Neural cell (in vitro differentiated cells): Measurements from ENCODE around the gene TULP4. TPM values are rescaled to one million over a fixed set of nuclear protein-coding genes. Genes with fewer than 3 reads are reported as not detected.

Experiments
- H2AFZ ChIP-seq: fragments of 200-600, 300-800 bp; sonication (generic), shearing (Covaris generic); 2 replicates; pipeline ENCODE4 v1.6.0; 2014; ENCODE audit warnings: low read depth, mild to moderate bottlenecking, antibody characterized with exemption, low read length, moderate library complexity
- H3F3A ChIP-seq: fragments of 200-600 bp; shearing (Covaris generic); 2 replicates; pipeline ENCODE4 v1.6.1; 2016; ENCODE audit warnings: mild to moderate bottlenecking, moderate library complexity, mixed read lengths, antibody characterized with exemption, low read length; ENCODE audit not compliant: insufficient read depth, poor library complexity, severe bottlenecking
- H3K27ac ChIP-seq: fragments of 200-600, 300-800 bp; sonication (generic), shearing (Covaris generic); 2 replicates; pipeline ENCODE4 v1.5.1; 2014; ENCODE audit warnings: mild to moderate bottlenecking, low read length, moderate library complexity
- H3K27me3 ChIP-seq: fragments of 300-800, 200-600 bp; sonication (generic), shearing (Covaris generic); 2 replicates; pipeline ENCODE4 v1.6.0; 2014; ENCODE audit warnings: mild to moderate bottlenecking, low read depth, low read length, moderate library complexity; ENCODE audit not compliant: insufficient read depth
- H3K36me3 ChIP-seq: fragments of 300-800, 200-600 bp; sonication (generic), shearing (Covaris generic); 2 replicates; pipeline ENCODE4 v1.5.1; 2014; ENCODE audit warnings: mild to moderate bottlenecking, antibody characterized with exemption, low read length, moderate library complexity; ENCODE audit not compliant: insufficient read depth
- H3K4me2 ChIP-seq: fragments of 300-800, 200-600 bp; sonication (generic), shearing (Covaris generic); 2 replicates; pipeline ENCODE4 v1.6.0; 2014; ENCODE audit warnings: mild to moderate bottlenecking, low read length
- H3K4me3 ChIP-seq: fragments of 300-800, 200-600 bp; sonication (generic), shearing (Covaris generic); 2 replicates; pipeline ENCODE4 v1.5.1; 2014; ENCODE audit warnings: mild to moderate bottlenecking, low read length, moderate library complexity
- H3K79me2 ChIP-seq: fragments of 200-600 bp; shearing (Covaris generic); replicated peaks from 2 replicates; pipeline ENCODE4 v1.6.0; 2014; ENCODE audit warnings: mild to moderate bottlenecking, low read length, moderate library complexity; ENCODE audit not compliant: insufficient read depth
- H3K9ac ChIP-seq: fragments of 300-800, 200-600 bp; sonication (generic), shearing (Covaris generic); 2 replicates; pipeline ENCODE4 v1.6.1; 2016; ENCODE audit warnings: mild to moderate bottlenecking, low read length, mixed read lengths
- H3K9me2 ChIP-seq: fragments of 200-600 bp; shearing (Covaris generic); 2 replicates; pipeline ENCODE4 v1.6.1; 2016; ENCODE audit warnings: mild to moderate bottlenecking, low read length, mixed read lengths; ENCODE audit not compliant: insufficient read depth
- H3K9me3 ChIP-seq: fragments of 200-600, 300-800 bp; sonication (generic), shearing (Covaris generic); 2 replicates; pipeline ENCODE4 v1.6.1; 2016; ENCODE audit warnings: mild to moderate bottlenecking, mixed run types, low read length, moderate library complexity, mixed read lengths
- H4K20me1 ChIP-seq: fragments of 200-600 bp; shearing (Covaris generic); 2 replicates; pipeline ENCODE4 v1.6.1; 2016; ENCODE audit warnings: mild to moderate bottlenecking, mixed run types; ENCODE audit not compliant: insufficient read depth
- EP300 ChIP-seq: fragments of 450-650 bp; conservative IDR thresholded peaks from 2 replicates; pipeline ENCODE4 v1.6.1; 2014; ENCODE audit warnings: antibody characterized with exemption, mild to moderate bottlenecking, moderate library complexity; ENCODE audit not compliant: poor library complexity, severe bottlenecking
- EZH2 ChIP-seq: fragments of 200-600, 300-800 bp; shearing (Covaris generic), sonication (generic); IDR thresholded peaks from 2 replicates; pipeline ENCODE4 v1.6.1; 2014; ENCODE audit warnings: antibody characterized with exemption, low read length, borderline replicate concordance, mild to moderate bottlenecking; ENCODE audit not compliant: insufficient read depth, poor library complexity, severe bottlenecking
- MXI1 ChIP-seq: fragments of 450-650 bp; conservative IDR thresholded peaks from 2 replicates; pipeline ENCODE4 v1.6.1; 2014; ENCODE audit warnings: antibody characterized with exemption, mild to moderate bottlenecking; ENCODE audit not compliant: poor library complexity, severe bottlenecking
- POLR2AphosphoS5 ChIP-seq: IDR thresholded peaks from 2 replicates; pipeline ENCODE4 v1.6.1; 2012
- RAD21 ChIP-seq: fragments of 450-650 bp; conservative IDR thresholded peaks from 2 replicates; pipeline ENCODE4 v1.6.1; 2014; ENCODE audit warnings: antibody characterized with exemption, mild to moderate bottlenecking, moderate library complexity
- SMC3 ChIP-seq: fragments of 450-650 bp; conservative IDR thresholded peaks from 2 replicates; pipeline ENCODE4 v1.6.1; 2014; ENCODE audit warnings: antibody characterized with exemption, mild to moderate bottlenecking, moderate library complexity; ENCODE audit not compliant: poor library complexity
- TAF1 ChIP-seq: IDR thresholded peaks from 2 replicates; pipeline ENCODE4 v1.6.1; 2012; ENCODE audit warnings: low read depth
- polyA plus RNA-seq: library from polyadenylated mRNA; depleted of rRNA; stranded (reverse); fragments of >200 nt; gene quantifications from 2 replicates; pipeline ENCODE4 v1.2.3, GENCODE V29; 2014
- TF ChIP-seq, protein P1 (sequence below): fragments of 450-650 bp; IDR thresholded peaks from 2 replicates; pipeline ENCODE4 v1.5.1; 2014; ENCODE audit warnings: antibody characterized with exemption, mild to moderate bottlenecking, moderate library complexity; ENCODE audit not compliant: poor library complexity, severe bottlenecking
- TF ChIP-seq, protein P2 (sequence below): IDR thresholded peaks from 2 replicates; pipeline ENCODE4 v1.6.1; 2012; ENCODE audit warnings: borderline replicate concordance

TULP4 gene
- polyA plus RNA-seq, 1 donor from 2014 or later = 30.6 TPM

- H3K9ac ChIP-seq = no peak overlapping the region
- H3K4me2 ChIP-seq = no peak overlapping the region
- H3K9me3 ChIP-seq = no peaks in the 10 kb centered on the region
- H3K36me3 ChIP-seq = no peaks in the 10 kb centered on the region
- peaks cover 3% of the 10 kb centered on the region for H3K79me2 ChIP-seq
- H3F3A ChIP-seq = no peaks in the 10 kb centered on the region
- no peak overlapping the region for H2AFZ ChIP-seq
- TF ChIP-seq EZH2 (no peak), TAF1 (no peak), MXI1 (no peak), SMC3 (no peak), POLR2AphosphoS5 (no peak), EP300 (no peak), RAD21 (no peak)
- TF ChIP-seq, protein P1, sequence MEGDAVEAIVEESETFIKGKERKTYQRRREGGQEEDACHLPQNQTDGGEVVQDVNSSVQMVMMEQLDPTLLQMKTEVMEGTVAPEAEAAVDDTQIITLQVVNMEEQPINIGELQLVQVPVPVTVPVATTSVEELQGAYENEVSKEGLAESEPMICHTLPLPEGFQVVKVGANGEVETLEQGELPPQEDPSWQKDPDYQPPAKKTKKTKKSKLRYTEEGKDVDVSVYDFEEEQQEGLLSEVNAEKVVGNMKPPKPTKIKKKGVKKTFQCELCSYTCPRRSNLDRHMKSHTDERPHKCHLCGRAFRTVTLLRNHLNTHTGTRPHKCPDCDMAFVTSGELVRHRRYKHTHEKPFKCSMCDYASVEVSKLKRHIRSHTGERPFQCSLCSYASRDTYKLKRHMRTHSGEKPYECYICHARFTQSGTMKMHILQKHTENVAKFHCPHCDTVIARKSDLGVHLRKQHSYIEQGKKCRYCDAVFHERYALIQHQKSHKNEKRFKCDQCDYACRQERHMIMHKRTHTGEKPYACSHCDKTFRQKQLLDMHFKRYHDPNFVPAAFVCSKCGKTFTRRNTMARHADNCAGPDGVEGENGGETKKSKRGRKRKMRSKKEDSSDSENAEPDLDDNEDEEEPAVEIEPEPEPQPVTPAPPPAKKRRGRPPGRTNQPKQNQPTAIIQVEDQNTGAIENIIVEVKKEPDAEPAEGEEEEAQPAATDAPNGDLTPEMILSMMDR = no peak
- TF ChIP-seq, protein P2, sequence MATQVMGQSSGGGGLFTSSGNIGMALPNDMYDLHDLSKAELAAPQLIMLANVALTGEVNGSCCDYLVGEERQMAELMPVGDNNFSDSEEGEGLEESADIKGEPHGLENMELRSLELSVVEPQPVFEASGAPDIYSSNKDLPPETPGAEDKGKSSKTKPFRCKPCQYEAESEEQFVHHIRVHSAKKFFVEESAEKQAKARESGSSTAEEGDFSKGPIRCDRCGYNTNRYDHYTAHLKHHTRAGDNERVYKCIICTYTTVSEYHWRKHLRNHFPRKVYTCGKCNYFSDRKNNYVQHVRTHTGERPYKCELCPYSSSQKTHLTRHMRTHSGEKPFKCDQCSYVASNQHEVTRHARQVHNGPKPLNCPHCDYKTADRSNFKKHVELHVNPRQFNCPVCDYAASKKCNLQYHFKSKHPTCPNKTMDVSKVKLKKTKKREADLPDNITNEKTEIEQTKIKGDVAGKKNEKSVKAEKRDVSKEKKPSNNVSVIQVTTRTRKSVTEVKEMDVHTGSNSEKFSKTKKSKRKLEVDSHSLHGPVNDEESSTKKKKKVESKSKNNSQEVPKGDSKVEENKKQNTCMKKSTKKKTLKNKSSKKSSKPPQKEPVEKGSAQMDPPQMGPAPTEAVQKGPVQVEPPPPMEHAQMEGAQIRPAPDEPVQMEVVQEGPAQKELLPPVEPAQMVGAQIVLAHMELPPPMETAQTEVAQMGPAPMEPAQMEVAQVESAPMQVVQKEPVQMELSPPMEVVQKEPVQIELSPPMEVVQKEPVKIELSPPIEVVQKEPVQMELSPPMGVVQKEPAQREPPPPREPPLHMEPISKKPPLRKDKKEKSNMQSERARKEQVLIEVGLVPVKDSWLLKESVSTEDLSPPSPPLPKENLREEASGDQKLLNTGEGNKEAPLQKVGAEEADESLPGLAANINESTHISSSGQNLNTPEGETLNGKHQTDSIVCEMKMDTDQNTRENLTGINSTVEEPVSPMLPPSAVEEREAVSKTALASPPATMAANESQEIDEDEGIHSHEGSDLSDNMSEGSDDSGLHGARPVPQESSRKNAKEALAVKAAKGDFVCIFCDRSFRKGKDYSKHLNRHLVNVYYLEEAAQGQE = no peak
- H3K4me3 ChIP-seq = no peak overlapping the region
- H3K27me3 ChIP-seq = no peaks in the 10 kb centered on the region
- H3K27ac ChIP-seq = no peak overlapping the region
- H3K9me2 ChIP-seq = no peaks in the 10 kb centered on the region
- no peaks in the 10 kb centered on the region for H4K20me1 ChIP-seq
Observed at GRCh38 chr6:158413814-158414565, 101.7 kb downstream of the TULP4 start.

GRCh38 chr6:158414851-158415262 lies 102.6 kb downstream of the TULP4 start:
- no peak overlapping the region for H3K4me2 ChIP-seq
- no peak overlapping the region for H3K27ac ChIP-seq
- H3K9me2 ChIP-seq = no peaks in the 10 kb centered on the region
- no peaks in the 10 kb centered on the region for H3F3A ChIP-seq
- peaks cover 3% of the 10 kb centered on the region for H3K79me2 ChIP-seq
- no peak overlapping the region for H3K9ac ChIP-seq
- H4K20me1 ChIP-seq = no peaks in the 10 kb centered on the region
- H3K36me3 ChIP-seq = no peaks in the 10 kb centered on the region
- TF ChIP-seq, protein P1 = no peak
- TF ChIP-seq, protein P2 = no peak
- TF ChIP-seq TAF1 = no peak
- TF ChIP-seq MXI1 = no peak
- no peak for TF ChIP-seq RAD21
- TF ChIP-seq EZH2 = no peak
- no peaks in the 10 kb centered on the region for H3K9me3 ChIP-seq
- H3K27me3 ChIP-seq = no peaks in the 10 kb centered on the region
- no peak overlapping the region for H2AFZ ChIP-seq
- H3K4me3 ChIP-seq = no peak overlapping the region
